ENCODE measurements around the gene XRCC1.

GRCh38 chr19:43581467-43581866 lies 6.1 kb upstream of the XRCC1 start:
- no peak for TF ChIP-seq CTCF (conservative IDR thresholded peaks at IDR 0.05; ENCODE audit: low read depth, low read length)
- no peak for TF ChIP-seq EZH2phosphoT487 (IDR thresholded peaks at IDR 0.05; ENCODE audit: borderline replicate concordance, low read length)
- no peak for TF ChIP-seq EZH2 (IDR thresholded peaks at IDR 0.05; ENCODE audit: low read length, unreplicated experiment)
